HEK293 (cell line): ENCODE results near the gene NLRP9.

Experiments used
- CTCF ChIA-PET: fragments of 350-600 bp; formaldehyde crosslinking; extraction: SDS; loops from one replicate; lab custom pipeline; 2021; ENCODE audit warnings: antibody characterized with exemption; lab: Yijun Ruan, JAX
- POLR2A ChIA-PET: fragments of 300-600 bp; formaldehyde crosslinking; extraction: SDS; loops from one replicate; lab custom pipeline; 2020; ENCODE audit warnings: antibody characterized with exemption, inconsistent platforms; lab: Yijun Ruan, JAX
- H3K27ac ChIP-seq: fragments of 200-500 bp; sonication (Bioruptor generic); 2 replicates; pipeline ENCODE4 v1.5.1; 2014; ENCODE audit warnings: low read depth, low read length, control low read depth, inconsistent platforms; ENCODE audit errors: extremely low read depth
- H3K36me3 ChIP-seq, 2 experiments: fragments of 200-500 bp in 1 of 2; sonication (Bioruptor generic) in 1 of 2; 1 replicate in 1 of 2; 2 replicates in 1 of 2; pipeline ENCODE4 v1.5.1; 2014 to 2017; ENCODE audit warnings: inconsistent platforms in 2 of 2, low read length in 2 of 2; ENCODE audit not compliant: control insufficient read depth in 2 of 2, insufficient read depth in 1 of 2
- H3K4me1 ChIP-seq: fragments of 200-500 bp; sonication (Bioruptor generic); 2 replicates; pipeline ENCODE4 v1.5.1; 2014; ENCODE audit warnings: mild to moderate bottlenecking, low read length, inconsistent platforms; ENCODE audit not compliant: control insufficient read depth, insufficient read depth
- H3K4me3 ChIP-seq: 2 replicates; pipeline ENCODE4 v1.5.1; 2011; ENCODE audit warnings: low read depth, mild to moderate bottlenecking, control low read depth, low read length, moderate library complexity
- H3K9me3 ChIP-seq: fragments of 200-500 bp; sonication (Bioruptor generic); 2 replicates; pipeline ENCODE4 v1.5.1; 2014; ENCODE audit warnings: low read depth, low read length, inconsistent platforms; ENCODE audit not compliant: control insufficient read depth, insufficient read depth
- CTCF ChIP-seq: fragments of 450-650 bp; formaldehyde crosslinking; IDR thresholded peaks from 2 replicates; pipeline ENCODE4 v1.5.1; 2016; ENCODE audit warnings: missing biosample characterization, missing genetic modification characterization
- HOXC10 ChIP-seq: sonication (generic); formaldehyde crosslinking; IDR thresholded peaks from 2 replicates; pipeline ENCODE4 v1.8.1; 2023; ENCODE audit warnings: mild to moderate bottlenecking, missing genetic modification reagents
- IKZF3 ChIP-seq: fragments of 450-650 bp; IDR thresholded peaks from 2 replicates; pipeline ENCODE4 v1.5.0; 2018; ENCODE audit warnings: missing biosample characterization, mild to moderate bottlenecking, missing genetic modification characterization, moderate library complexity
- RBAK ChIP-seq: fragments of 450-650 bp; formaldehyde crosslinking; IDR thresholded peaks from 2 replicates; pipeline ENCODE4 v1.5.1; 2016; ENCODE audit warnings: missing biosample characterization, missing genetic modification characterization
- SP3 ChIP-seq: fragments of 450-650 bp; formaldehyde crosslinking; IDR thresholded peaks from 2 replicates; pipeline ENCODE4 v1.5.1; 2016; ENCODE audit warnings: missing biosample characterization, missing genetic modification characterization
- YY1 ChIP-seq: fragments of 450-650 bp; formaldehyde crosslinking; IDR thresholded peaks from 2 replicates; pipeline ENCODE4 v1.5.1; 2018; ENCODE audit warnings: missing biosample characterization, missing genetic modification characterization
- ZBTB17 ChIP-seq: fragments of 450-650 bp; formaldehyde crosslinking; IDR thresholded peaks from 2 replicates; pipeline ENCODE4 v1.5.1; 2016; ENCODE audit warnings: missing biosample characterization, missing genetic modification characterization
- ZBTB20 ChIP-seq: fragments of 450-650 bp; formaldehyde crosslinking; IDR thresholded peaks from 2 replicates; pipeline ENCODE4 v1.5.1; 2016; ENCODE audit warnings: missing biosample characterization, missing genetic modification characterization
- ZBTB7A ChIP-seq: fragments of 450-650 bp; formaldehyde crosslinking; IDR thresholded peaks from 2 replicates; pipeline ENCODE4 v1.5.1; 2016; ENCODE audit warnings: low read depth, missing biosample characterization, missing genetic modification characterization
- ZIC2 ChIP-seq: fragments of 450-650 bp; formaldehyde crosslinking; IDR thresholded peaks from 2 replicates; pipeline ENCODE4 v1.5.1; 2016; ENCODE audit warnings: missing biosample characterization, missing genetic modification characterization
- ZNF155 ChIP-seq: fragments of 450-650 bp; formaldehyde crosslinking; IDR thresholded peaks from 2 replicates; pipeline ENCODE4 v1.5.1; 2016; ENCODE audit warnings: missing biosample characterization, missing genetic modification characterization
- ZNF2 ChIP-seq: fragments of 450-650 bp; formaldehyde crosslinking; IDR thresholded peaks from 2 replicates; pipeline ENCODE4 v1.5.1; 2016; ENCODE audit warnings: missing biosample characterization, missing genetic modification characterization
- ZNF311 ChIP-seq: fragments of 450-650 bp; formaldehyde crosslinking; IDR thresholded peaks from 2 replicates; pipeline ENCODE4 v1.5.1; 2017; ENCODE audit warnings: missing biosample characterization, missing genetic modification characterization, borderline replicate concordance
- ZNF335 ChIP-seq: fragments of 450-650 bp; formaldehyde crosslinking; conservative IDR thresholded peaks from 2 replicates; pipeline ENCODE4 v1.5.1; 2016; ENCODE audit warnings: missing biosample characterization, missing genetic modification characterization
- ZNF350 ChIP-seq: fragments of 450-650 bp; formaldehyde crosslinking; IDR thresholded peaks from 2 replicates; pipeline ENCODE4 v1.5.0; 2017; ENCODE audit warnings: missing biosample characterization, mild to moderate bottlenecking, missing genetic modification characterization
- ZNF391 ChIP-seq: fragments of 450-650 bp; formaldehyde crosslinking; IDR thresholded peaks from 2 replicates; pipeline ENCODE4 v1.5.1; 2016; ENCODE audit warnings: low read depth, missing biosample characterization, missing genetic modification characterization, borderline replicate concordance
- ZNF394 ChIP-seq: fragments of 450-650 bp; formaldehyde crosslinking; IDR thresholded peaks from 2 replicates; pipeline ENCODE4 v1.5.1; 2016; ENCODE audit warnings: missing biosample characterization, missing genetic modification characterization, mild to moderate bottlenecking, moderate library complexity, borderline replicate concordance
- ZNF398 ChIP-seq: fragments of 450-650 bp; formaldehyde crosslinking; IDR thresholded peaks from 2 replicates; pipeline ENCODE4 v1.5.1; 2017; ENCODE audit warnings: missing biosample characterization, missing genetic modification characterization
- ZNF521 ChIP-seq: fragments of 450-650 bp; formaldehyde crosslinking; IDR thresholded peaks from 2 replicates; pipeline ENCODE4 v1.5.1; 2017; ENCODE audit warnings: missing biosample characterization, mild to moderate bottlenecking, missing genetic modification characterization
- ZNF548 ChIP-seq: fragments of 450-650 bp; formaldehyde crosslinking; IDR thresholded peaks from 2 replicates; pipeline ENCODE4 v1.5.1; 2016; ENCODE audit warnings: missing biosample characterization, missing genetic modification characterization
- ZNF549 ChIP-seq: fragments of 450-650 bp; IDR thresholded peaks from 2 replicates; pipeline ENCODE4 v1.5.1; 2018; ENCODE audit warnings: missing biosample characterization, missing genetic modification characterization, mild to moderate bottlenecking, inconsistent platforms, moderate library complexity
- ZNF585B ChIP-seq: fragments of 450-650 bp; formaldehyde crosslinking; IDR thresholded peaks from 2 replicates; pipeline ENCODE4 v1.5.1; 2016; ENCODE audit warnings: missing biosample characterization, missing genetic modification characterization
- ZNF610 ChIP-seq: fragments of 450-650 bp; formaldehyde crosslinking; IDR thresholded peaks from 2 replicates; pipeline ENCODE4 v1.5.1; 2016; ENCODE audit warnings: missing biosample characterization, missing genetic modification characterization, borderline replicate concordance
- ZNF621 ChIP-seq: fragments of 450-650 bp; formaldehyde crosslinking; IDR thresholded peaks from 2 replicates; pipeline ENCODE4 v1.5.1; 2017; ENCODE audit warnings: missing biosample characterization, missing genetic modification characterization
- ZNF660 ChIP-seq: fragments of 450-650 bp; IDR thresholded peaks from 2 replicates; pipeline ENCODE4 v1.5.1; 2018; ENCODE audit warnings: missing biosample characterization, mild to moderate bottlenecking, missing genetic modification characterization
- TF ChIP-seq, protein P1 (sequence below): fragments of 450-650 bp; formaldehyde crosslinking; conservative IDR thresholded peaks from 2 replicates; pipeline ENCODE4 v1.5.1; 2016; ENCODE audit warnings: low read depth, missing biosample characterization, missing genetic modification characterization

Gene NLRP9

DNA sequence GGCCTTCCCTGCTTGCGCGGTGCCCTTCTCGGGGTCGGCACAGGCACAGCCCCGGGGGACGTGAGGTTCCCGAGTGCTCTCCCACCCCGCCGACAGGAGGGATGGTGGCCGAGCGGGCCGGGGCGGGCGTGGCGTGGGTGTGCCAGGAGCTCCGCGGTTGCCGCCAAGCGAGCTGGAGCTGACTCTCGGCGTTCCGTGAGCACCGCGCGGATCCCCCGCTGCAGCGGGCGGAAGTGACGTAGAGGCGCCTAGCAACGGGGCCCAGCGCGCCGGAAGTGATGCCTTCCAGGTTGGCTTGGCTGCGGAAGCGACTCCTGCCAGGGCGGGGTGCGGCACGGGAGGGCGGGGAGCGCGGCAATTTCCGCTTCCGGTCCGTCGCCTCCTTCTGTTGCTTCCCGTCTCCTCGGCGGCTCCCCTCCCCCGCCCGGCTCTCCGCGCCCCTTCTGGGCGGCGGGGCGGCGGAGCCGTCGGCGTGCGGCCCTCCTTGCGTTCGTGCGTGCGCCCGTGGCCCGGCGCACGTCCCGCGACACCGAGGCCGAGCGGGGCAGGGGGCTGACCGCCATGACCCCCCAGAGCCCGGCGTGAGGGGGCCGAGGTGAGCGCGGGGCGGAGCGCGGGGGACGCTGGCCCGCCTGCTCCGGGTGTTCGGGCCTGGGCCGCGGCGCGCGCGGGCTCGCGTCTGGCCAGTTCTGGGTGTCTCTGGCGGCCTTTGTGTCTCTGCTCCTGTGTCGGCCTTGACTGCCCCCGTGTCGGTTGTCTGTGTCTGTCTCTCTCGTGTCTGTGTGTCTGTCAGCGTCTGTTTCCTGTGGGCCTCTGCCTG is 63.2 kb downstream of the NLRP9 start, which contains the start of gene EPN1 (continued):
- TF ChIP-seq ZNF610 (no peak), ZBTB7A (no peak), ZNF394 (no peak), ZNF521 (tag by site-specific recombination) (no peak), ZBTB20 (peak; percentile 54; the same call in 1 of the 2 replicates), CTCF (tag by site-specific recombination) (no peak), ZNF549 (no peak; the same call in 1 of the 2 replicates), ZNF548 (no peak)
- TF ChIP-seq, protein P1, sequence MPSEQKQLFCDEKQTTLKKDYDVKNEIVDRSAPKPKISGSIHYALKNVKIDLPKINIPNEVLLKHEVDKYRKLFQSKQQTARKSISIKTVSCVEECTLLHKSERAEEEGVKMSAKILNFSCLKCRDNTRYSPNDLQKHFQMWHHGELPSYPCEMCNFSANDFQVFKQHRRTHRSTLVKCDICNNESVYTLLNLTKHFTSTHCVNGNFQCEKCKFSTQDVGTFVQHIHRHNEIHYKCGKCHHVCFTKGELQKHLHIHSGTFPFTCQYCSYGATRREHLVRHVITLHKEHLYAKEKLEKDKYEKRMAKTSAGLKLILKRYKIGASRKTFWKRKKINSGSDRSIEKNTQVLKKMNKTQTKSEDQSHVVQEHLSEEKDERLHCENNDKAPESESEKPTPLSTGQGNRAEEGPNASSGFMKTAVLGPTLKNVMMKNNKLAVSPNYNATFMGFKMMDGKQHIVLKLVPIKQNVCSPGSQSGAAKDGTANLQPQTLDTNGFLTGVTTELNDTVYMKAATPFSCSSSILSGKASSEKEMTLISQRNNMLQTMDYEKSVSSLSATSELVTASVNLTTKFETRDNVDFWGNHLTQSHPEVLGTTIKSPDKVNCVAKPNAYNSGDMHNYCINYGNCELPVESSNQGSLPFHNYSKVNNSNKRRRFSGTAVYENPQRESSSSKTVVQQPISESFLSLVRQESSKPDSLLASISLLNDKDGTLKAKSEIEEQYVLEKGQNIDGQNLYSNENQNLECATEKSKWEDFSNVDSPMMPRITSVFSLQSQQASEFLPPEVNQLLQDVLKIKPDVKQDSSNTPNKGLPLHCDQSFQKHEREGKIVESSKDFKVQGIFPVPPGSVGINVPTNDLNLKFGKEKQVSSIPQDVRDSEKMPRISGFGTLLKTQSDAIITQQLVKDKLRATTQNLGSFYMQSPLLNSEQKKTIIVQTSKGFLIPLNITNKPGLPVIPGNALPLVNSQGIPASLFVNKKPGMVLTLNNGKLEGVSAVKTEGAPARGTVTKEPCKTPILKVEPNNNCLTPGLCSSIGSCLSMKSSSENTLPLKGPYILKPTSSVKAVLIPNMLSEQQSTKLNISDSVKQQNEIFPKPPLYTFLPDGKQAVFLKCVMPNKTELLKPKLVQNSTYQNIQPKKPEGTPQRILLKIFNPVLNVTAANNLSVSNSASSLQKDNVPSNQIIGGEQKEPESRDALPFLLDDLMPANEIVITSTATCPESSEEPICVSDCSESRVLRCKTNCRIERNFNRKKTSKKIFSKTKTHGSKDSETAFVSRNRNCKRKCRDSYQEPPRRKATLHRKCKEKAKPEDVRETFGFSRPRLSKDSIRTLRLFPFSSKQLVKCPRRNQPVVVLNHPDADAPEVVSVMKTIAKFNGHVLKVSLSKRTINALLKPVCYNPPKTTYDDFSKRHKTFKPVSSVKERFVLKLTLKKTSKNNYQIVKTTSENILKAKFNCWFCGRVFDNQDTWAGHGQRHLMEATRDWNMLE (tag by site-specific recombination): peak; percentile 91

DNA sequence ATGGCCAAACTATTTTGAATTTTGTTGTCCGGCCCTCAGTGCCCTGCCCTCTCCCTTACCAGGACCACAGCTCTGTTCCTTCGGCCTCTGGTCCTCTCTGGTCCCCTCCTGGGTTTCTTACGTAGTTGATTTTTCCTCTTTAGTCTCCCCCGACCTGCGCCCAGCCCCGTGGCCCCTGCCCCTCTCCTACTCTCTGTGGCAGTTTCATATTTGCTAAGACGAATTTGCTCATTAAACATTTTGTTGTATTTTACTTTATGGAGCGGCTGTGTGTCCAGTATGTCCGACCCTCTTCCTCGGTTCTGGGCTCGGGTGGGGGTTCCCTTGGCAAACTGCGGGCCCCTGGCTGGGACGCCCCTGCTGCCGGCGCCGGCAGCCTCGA is 63.8 kb downstream of the NLRP9 start:
- ChIA-PET CTCF (interaction anchor here (0.6 to 1.8 kb wide), 2 partner anchors 20 to 188 kb away, joined by 3 to 9 read pairs; no protein-coding TSS in a partner anchor), POLR2A (interaction anchor here (0.6 to 2.6 kb wide), 4 partner anchors 18 to 30 kb away, joined by 3 to 12 read pairs (median 4); partner anchors contain the start of genes U2AF2 and ZNF581)
- no peak for TF ChIP-seq RBAK (tag by site-specific recombination)
- no peak for TF ChIP-seq ZNF350
- no peak for TF ChIP-seq ZNF585B
- peak; percentile 75 for TF ChIP-seq ZNF335 (tag by site-specific recombination)
- no peak for TF ChIP-seq ZNF2
- Histone ChIP-seq H3K36me3 (peaks cover 18 to 59% of the 10 kb centered on the region in 2 experiments; a peak in 2 of 3 replicates), H3K4me1 (peaks cover 19% of the 10 kb centered on the region), H3K27ac (peak overlapping the region; percentile 82), H3K9me3 (no peaks in the 10 kb centered on the region), H3K4me3 (peak overlapping the region; percentile 99)

DNA sequence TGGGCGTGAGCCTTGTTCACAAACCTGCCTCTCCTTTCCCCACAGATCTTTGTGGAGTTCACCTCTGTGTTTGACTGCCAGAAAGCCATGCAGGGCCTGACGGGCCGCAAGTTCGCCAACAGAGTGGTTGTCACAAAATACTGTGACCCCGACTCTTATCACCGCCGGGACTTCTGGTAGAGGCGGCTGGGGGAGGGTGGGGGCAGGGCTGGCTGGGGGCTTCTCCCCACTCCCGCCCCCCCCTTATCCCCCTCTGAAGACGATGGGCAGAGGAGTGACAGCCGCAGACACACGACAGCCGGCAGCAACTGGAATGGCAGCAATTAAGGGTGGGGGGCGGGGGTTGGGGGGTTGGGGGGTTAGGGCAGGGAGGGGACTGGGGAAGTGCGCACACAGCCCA is 64.3 kb downstream of the NLRP9 start:
- ChIA-PET POLR2A (interaction anchor here (1.6 to 2.6 kb wide), 3 partner anchors 19 to 30 kb away, joined by 4 to 12 read pairs (median 5); partner anchors contain the start of genes U2AF2 and ZNF581), CTCF (interaction anchor here (1.3 to 1.8 kb wide), 2 partner anchors 19 to 26 kb away, joined by 5 to 9 read pairs; partner anchors contain the start of gene CCDC106)
- Histone ChIP-seq H3K27ac (peak overlapping the region; percentile 82), H3K36me3 (peaks cover 18 to 59% of the 10 kb centered on the region in 2 experiments; a peak in 2 of 3 replicates), H3K4me3 (peak overlapping the region; percentile 99), H3K9me3 (no peaks in the 10 kb centered on the region), H3K4me1 (peaks cover 19% of the 10 kb centered on the region)
- TF ChIP-seq ZBTB17 (tag by site-specific recombination): 0 out of 2 replicates have a peak, but pooled peaks have one; percentile 4
- TF ChIP-seq ZNF621 (tag by site-specific recombination): no peak
- TF ChIP-seq ZNF521 (tag by site-specific recombination): no peak
- TF ChIP-seq SP3 (tag by site-specific recombination): no peak
- no peak for TF ChIP-seq ZNF660 (tag by site-specific recombination)
- no peak for TF ChIP-seq ZNF391 (tag by site-specific recombination)
- TF ChIP-seq ZNF398 (tag by site-specific recombination): peak; percentile 46
- no peak for TF ChIP-seq ZNF155 (tag by site-specific recombination)
- no peak for TF ChIP-seq IKZF3 (tag by site-specific recombination)
- TF ChIP-seq ZNF311 (tag by site-specific recombination): no peak
- no peak for TF ChIP-seq HOXC10
- no peak for TF ChIP-seq YY1 (tag by site-specific recombination)
- TF ChIP-seq ZIC2: no peak
